Activated naive CD8-positive, alpha-beta T cell treated with anti-CD3 and anti-CD28 coated beads, Interleukin-2, amount 50 U/mL, for 16 hours (primary cell): ENCODE measurements around the gene VAV2.

Source experiments
- DNase-seq: peaks from one replicate; pipeline ENCODE4 v3.0.0-alpha.2; 2020; ENCODE audit warnings: low read depth, low spot score

Gene VAV2

DNA sequence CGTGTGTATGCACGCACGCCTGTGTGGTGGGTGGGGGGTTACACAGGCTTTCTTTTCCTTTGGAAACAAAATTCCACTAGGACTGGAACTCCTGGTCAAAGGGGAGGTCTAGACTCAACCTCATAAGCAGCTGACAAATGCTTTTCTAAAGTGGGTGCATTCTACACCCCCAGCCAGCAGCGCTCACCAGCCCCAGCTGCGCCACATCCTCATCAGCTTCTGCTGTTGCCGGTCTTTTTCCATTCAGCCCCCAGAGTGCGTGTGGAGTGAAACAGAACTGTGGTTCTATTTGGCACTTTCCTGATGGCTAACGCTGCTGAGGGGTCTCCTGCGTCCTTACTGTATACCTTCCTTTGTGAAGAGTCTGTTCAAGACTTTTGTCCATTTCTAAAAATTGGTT is 176.3 kb downstream of the VAV2 start:
- DNase-seq = no peak

DNA sequence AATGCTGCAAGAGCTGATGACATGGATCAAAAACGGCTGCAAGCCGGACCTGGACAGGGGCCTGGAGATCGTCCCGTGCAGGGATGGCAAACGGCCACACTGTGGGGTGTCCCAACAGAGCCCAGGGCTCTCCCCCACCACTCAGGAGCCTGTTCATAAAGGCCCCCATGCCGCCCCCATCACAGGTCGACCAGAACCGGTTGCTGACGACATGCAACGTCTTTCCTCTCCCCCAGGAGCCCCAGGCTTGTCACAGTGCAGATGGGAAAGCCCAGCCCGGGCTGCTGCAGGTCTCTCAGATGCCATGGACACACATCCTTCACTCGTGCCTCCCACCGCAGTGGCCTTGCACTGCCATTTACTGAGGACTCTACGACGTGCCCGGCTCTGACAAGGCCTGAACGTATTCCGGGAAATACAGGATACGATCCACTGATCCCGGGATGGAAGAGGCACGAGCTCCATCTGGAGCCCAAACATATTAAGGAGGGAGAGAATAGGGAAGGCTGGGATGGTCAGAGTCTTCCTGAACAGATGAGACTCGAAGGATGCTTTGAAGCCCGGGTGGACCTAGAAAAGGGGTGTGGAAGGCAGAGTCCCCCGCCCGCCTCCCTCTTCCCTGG is 177.4 kb downstream of the VAV2 start:
- DNase-seq = no peak

DNA sequence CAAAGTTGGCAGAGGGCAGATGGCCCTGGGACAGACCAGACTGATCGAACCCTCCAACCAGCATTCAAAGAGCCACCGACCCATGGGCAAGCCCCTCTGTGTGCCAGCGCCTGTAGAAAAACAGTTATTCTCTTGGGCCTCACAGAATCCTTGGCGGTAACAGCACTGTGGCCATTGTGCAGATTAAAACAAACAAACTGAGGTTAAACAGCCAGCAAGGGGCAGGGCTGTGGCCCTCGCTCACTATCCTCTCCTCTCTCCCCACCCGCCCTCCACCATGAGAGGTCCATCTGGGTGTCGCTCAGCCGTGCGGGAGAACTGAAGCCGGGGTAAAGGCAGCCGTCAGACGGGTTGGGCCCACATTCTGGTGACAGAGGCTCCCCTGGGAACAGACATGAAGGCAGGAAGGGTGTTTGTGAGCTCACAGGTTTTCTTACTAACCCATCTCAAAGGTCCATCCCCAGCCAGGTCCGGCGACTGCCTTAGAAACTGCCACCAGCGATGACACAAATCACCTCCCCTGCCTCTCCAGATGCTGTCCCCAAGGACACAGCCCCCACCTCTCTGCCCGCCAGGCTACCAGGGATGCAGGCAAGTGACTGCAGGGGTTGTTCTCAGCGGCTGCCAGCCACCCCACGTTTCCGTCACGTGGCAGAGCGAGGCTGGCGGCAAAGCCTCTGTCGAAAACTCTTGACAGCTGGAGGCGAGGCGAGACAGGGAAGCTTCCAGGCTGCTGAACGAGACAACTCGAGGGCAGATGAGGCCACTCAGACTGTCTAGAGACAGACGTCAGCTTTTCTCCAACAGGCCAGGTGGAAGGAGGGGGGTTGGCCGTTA is 178.2 kb downstream of the VAV2 start:
- DNase-seq = no peak

DNA sequence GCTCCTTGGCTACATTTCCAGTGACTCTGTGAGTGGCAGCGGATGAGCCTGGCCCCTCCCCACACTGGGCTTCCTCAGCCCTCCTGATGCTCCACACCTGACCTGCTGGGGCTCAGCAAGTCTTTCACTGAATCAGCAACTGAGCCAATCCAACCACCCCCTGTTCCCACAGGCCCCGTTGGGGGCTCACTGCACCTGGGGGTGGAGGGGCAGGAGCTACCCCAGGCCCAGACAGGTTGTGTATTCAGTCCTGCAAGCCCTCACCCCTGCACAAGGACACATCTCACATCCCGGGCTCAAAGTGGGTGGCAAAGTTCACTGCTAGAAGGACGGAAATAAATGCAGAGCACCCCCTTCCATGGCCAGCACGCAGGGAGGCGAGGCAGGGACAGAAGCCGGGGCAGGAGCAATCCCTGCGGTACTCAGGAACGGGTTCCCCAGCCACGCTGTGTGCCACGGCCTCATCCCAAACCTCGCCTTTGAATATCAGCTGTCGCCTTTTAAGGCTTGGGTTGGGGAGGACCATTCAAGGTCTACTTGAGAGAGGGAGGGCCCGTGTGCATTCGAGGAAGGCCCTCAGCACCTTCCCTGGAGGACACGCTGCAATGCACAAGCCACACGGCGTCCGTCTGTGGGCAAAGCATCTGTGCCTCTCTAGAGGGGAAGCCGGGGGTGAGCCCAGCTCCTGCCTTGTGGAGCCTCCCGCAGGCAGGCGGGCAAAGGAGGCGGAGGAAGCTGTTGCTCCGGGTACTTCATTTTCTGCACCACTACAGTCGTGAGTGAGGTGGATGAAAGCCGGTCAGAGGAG is 179.0 kb downstream of the VAV2 start:
- DNase-seq = no peak

DNA sequence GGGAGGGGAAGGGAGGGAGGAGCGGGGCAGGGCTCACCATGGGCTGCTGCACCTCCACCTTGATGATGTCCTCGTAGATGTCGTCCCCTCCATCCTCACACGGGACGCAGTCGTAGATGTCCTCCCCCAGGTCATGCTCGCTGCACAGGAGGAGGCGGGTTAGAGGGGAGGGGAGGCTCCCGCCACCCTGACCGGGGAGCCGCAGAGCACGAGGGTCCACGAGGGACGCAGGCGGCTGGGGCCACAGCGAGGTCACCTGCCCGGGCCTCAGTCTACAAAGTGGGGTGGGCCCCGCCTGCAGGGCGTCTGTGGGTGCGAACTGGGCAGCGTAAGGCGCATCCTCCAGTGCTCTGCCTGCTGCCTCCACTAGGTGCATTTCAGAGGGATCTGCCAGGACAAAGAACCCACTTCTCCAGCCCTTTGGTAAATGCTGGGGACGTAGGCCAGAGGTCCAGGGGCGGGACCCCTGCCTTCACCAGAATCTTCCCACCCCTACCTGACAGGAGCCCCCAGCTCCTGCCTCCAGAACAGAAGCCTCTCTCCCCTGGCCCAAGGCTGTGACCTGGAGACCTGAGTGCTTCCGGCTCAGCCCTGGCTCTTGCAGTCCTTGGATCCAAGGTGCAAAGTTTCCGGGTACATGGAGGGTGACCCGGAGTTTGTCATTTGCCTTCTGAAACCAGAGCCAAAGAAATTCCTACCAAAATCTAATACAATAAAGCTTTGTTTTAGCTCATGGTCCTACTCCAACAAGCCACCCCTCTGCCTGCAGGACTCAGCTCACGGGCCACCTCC is 179.9 kb downstream of the VAV2 start:
- no peak for DNase-seq

DNA sequence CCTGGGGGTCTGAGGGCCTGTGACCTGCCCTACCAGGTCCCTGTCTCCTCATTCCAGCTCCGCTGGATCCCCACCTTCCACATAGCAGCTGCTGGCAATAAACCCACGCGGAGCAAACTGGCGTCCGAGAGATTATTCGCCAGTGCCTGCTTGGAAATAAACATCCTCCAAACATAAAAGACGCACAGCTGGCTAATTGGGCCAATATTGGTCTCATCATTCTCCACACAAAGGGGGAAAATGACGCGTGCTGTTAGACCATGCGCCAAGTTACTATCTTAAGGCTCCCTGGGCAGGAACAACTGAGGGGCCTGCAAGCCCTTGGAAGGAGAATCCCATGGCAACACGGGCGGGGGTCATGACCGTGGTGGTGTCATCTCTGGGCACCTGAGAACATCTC is 180.7 kb downstream of the VAV2 start:
- no peak for DNase-seq

DNA sequence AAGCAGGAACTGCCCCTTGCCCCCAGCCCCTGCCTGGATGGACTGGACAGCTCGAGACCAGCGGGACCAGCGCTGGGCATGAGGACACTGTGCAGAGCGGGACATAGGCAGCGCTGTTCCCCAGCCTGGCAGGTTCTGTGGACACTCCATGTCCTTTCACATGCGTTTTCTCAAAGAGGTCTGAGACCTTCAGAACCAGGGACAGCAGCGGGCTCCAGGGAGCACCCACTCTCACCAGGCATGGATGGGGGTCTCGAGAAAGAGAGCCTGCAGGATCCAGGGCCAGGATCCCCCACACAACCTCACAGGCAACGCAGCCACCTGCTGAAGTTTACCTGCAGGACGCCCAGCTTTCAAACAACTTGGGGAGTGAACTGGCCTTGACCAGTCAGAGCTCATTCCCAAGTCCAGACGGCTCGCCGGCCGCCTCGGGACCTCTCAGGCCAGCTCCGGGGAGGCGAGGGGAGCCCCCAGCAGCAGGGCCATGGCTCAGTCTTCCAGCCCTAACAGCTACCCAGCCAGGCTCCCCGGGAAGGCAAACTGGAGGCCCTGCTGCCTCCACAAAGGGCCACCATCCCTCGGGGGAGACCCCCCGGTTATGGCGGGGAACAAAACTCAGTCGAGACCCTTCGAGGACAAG is 181.4 kb downstream of the VAV2 start:
- DNase-seq = no peak

DNA sequence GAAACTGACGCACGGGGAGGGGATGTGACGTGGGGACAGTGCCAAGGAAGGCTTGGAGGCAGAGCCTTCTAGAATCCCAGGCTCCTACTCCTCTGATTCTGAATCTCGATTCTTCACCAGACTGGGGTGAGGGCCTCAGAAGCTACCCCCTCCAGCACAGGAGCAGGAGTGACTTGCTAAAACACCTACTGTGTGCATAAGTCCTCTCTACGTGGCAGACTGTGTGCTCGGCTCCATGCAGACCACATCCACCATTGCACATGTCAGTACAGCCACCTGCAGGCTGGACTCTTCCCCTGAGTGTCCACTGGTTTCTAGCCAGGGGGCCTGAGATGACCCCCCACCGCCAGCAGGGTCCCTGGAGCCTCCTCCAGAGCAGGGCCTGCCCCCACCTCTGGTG is 182.8 kb downstream of the VAV2 start:
- no peak for DNase-seq

DNA sequence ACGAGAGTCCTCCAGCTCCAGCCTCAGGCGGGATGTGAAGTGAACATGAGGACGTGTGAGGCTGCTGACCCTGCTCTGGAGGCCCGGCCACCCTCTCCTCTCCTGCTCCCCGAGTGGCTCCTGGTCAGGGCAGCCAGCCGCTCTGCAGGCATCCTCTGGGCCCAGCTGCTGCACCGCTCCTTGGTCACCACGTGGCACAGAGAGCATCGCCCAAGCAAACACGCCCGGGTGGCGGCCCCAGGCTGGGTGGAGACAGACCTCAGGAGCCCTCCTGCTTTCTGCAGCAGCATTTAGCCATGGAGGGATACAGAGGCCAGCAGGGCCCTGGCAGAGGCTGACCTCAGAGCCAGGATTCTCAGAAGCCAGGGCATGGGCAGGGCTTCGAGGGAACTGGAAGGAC is 184.3 kb downstream of the VAV2 start:
- DNase-seq = no peak

DNA sequence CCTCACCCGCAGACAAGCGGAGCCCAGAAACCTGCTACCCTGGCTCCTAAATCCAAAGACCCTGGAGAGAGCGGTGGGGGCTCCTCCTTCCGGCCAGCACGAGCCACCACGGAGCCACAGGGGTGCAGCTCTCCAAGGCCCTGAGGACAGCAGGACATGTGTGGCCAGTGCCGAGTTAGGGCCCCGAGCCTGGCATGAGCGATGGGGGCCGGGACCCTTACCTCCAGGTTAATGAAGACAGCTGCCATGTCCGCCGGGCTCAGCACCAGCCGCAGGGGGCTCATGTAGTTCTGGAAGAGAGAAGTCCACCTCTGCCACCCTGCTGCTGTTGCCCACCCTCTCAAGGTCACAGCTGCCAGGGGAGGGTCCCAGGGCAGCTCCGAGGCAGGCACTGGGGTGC is 185.1 kb downstream of the VAV2 start:
- no peak for DNase-seq

DNA sequence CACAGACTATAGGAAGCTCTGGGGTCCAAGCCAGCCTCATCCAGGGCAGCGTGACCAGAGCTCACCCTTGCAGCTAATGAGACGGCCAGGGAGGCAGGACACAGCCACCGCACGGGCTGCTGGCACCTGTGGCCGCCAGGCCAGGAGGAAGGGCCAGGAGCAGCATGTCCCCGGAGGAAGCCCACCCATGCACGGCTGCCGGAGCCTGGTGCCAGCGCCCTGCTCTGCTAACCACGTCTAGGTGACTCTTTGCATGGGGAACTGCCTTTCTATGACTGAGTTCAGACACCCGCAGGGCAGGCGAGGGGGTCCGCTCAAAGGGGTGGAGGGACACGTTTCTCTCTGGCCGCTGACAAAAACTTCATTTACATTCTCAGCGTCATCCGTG is 185.5 kb downstream of the VAV2 start:
- no peak for DNase-seq

DNA sequence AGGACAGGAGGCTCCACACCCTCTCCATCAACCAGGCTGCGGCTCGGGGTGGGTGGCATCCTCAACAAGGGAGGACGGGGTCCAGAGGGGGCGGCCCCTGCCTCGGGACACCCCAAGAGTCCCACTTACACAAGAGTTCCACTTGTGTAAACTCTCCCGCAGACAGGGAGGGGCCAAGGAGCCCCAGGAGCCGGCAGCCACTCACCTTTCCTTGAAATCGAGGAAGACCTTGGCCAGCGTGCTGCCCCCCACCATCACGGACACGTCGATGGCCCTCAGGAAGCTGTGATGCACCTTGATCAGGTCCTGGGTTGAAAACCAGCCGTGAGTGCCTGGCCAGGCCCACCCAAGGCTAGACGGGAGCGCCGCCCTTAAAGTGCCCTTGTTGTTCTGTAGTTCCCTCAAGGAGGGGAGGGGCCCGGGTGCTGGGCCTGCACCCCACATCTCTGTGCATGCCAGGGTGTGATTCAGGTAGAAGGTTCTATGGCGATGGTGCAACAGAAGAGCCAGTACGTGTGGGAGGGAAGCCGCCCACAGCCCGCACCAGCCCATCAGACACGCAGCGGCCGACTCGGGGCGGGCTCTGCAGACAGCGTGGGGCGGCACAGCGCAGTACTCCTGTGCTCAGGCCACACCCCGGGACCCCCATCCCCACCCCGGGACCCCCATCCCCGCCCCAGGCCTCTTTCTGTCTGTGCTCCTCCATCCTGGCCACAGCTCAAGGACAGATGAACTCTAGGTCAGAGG is 186.1 kb downstream of the VAV2 start:
- DNase-seq = no peak

DNA sequence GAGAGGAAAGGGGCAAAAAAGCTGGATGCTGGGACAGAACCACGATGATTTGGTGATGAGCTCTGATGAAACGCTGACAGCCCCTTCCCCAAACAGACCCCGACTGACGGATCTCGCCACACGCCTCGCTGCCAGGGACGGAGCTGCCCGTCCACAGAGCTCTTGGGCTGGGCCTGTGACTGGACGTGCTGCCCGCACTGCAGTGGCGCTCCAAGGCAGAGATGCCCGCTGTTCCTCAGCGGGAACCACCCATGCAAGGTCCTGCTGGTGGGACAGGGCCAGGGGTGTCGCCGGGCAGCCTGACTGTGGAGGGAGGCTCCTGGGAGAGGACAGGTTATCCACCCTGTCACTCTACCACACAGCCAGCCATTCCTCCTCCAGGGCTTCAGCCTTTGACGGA is 187.9 kb downstream of the VAV2 start:
- no peak for DNase-seq

DNA sequence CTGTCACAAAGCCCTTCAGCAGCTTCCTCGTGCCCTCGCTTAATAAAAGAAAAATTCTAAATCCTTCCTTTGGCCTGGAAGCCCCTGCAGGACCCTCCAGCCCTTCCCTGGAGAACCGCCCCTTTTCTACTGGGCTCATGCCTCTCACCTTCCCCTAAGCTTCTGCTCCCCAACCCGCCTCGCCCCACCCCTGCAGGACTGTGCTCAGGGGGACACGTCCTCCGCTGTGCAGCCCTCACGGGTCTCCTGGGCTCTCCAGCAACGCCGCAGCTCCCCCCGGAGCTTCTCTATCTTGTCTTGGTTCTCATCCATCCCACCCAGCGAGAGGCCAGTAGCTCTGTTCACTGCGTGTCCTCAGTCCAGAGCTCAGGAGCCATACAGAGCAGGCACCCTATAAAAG is 188.4 kb downstream of the VAV2 start:
- no peak for DNase-seq

DNA sequence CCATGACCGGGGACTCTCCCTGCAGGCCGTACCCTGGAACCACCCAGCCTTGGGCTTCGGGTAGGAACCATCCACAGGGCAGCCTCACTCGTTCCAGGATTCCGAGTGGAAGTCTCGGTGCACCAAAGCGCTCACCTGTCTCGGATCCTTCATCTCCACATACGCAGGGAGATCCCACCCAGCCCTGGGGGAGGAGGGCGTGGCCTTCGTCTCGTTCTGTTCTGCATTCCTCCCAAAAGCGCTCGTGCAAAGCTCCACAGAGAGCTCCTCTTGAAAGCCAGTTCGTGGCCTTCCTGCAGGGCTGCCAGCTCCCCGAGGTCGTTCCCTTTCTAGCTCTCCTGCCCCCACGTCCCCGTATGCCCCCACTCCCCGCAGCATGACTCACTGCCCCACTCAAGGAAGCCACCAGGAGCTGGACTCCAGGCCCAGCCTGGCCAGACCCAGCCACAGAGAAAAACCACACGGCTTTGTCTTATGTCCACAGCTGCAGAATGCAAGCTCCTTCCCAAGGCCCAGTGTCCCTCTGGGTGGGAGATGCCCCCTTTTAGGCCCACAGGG is 189.0 kb downstream of the VAV2 start:
- DNase-seq = no peak

DNA sequence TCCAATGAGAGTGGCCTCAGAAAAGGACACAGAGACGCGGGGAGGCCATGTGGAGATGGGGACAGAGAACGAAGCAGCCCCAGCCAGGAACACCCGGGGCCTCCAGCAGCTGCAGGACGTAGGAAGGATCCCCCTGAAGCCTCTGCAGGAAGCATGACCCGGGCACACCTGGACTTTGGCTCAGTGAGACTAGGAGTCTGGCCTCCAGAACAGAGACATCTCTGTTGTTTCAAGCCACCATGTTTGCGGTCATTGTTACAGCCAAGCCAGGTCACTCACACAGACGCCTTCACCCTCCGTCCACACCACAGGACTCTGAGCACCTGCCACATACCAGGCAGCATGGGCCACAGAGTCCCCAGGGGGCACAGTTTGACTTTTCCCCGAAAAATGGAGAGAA is 190.4 kb downstream of the VAV2 start:
- DNase-seq = no peak

DNA sequence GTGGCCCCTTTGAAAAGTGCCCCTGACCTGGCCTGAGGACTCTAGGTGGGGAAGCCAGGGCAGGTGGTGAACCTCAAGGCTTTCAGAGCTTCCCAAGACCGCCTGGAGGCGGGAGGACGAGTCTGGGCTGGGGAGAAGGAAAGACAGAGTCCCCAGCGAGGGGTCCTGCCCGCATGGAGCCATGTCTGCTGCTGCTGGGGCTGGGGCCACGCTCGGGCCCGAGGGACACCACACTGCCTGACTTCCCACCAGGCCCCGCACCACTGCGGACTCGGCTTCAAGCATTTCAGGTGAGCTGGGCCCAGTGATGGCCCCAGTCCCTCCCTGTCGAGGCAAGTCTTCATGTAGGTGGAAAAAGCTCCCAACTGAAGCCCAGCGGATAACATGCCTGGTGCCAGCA is 191.9 kb downstream of the VAV2 start:
- no peak for DNase-seq

DNA sequence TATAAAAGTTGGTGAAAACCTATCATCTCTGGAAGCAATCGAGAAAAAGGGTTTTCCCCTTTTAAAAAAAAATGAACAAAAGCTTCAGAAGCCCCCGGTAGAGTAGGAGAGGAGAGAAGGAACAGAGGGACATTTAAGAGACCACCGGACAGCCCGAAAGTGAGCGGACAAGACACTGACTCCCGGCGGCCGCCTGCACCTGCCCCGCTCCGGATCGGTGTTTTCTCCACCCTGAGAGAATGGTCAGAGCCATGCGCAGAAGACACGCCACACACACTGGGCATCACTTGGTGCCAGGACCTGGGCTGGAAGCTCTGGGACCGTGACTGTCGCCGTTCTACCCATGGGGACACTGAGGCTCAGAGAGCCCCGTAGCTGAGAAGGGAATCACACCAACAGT is 192.4 kb downstream of the VAV2 start:
- DNase-seq = no peak

DNA sequence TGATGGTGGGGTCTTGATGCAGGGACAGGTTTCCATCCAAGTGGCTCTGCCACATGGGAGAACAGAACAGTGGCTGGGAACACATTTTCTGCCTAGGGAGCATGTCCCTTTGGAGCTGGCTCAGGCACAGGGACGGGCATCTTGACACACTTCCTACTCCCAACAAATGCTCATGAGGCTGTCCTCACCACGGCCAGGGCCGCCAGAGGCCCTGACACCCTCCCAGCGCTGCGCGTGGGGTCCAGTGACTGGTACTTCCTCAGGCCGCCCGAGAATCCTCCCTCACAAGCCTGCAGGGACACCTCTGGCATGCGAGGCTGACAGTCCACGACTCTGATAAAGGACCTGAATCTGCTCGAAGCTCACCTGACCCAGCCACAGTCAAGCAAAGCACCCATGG is 193.0 kb downstream of the VAV2 start:
- no peak for DNase-seq

DNA sequence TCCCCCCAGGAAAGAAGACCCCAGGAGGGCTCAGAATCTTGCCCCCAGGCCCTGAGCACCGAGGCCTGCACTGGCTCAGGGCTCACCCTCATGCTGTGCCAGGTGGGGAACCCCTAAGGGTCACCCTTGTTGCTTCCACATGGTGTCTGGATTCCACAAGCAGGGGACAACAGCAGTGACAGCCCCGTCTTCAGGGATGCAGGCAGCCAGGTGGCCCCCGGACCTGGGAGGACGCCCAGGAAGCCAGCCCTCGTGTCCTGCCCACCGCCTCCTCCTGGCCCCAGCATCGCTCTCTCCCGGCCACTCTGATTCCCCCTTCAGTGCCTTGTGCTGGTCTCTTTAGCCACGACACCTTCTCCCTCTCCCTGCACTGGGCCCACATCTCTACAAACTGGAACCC is 194.0 kb downstream of the VAV2 start:
- DNase-seq = no peak
